GM19240 (cell line): ENCODE data around the gene P2RX5.

Experiments used
- DNase-seq: peaks from one replicate; pipeline ENCODE4 v3.0.0; 2011; ENCODE audit warnings: low spot score; ENCODE audit not compliant: insufficient read length

Gene P2RX5

DNA sequence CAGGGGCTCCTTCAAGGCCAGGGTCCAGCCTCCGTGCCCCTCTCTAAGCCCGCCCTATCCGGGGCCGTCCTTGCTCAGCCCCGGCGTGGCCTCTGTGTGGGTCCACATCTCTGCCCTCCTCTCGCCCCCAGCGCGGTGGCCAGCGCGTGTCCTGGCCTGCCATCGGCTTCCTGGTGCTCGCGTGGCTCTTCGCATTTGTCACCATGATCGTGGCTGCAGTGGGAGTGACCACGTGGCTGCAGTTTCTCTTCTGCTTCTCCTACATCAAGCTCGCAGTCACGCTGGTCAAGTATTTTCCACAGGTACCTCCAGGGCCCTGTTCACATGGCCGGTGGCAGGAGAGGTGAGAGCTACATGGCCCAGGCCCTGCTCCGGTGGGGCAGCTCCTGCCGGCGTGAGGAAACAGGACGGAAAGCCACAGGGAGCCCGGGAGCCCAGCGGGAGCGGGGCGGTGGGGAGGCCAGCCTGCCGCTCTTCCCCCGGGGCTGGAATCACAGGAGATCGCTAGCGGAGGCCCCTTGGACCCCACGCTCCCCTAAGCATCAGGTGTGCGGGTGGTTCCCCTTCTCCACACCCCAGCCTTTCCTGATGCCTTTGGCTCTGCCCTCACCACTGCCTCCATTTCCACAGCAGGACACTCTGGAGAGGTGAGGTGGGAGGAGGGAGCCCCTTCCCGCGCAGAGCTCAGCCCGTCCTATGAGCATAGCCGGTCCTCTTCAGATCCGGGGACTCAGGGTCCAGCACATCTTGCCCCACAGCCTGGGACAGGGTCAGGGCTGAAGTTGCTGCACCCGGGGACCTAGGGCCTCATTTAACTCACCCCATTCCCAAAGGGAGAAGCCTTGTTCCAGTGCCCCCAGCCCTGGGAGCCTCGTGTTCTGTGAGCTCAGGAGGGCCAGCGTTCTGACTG, 37.8 kb downstream of the P2RX5 start:
- DNase-seq: no peak

DNA sequence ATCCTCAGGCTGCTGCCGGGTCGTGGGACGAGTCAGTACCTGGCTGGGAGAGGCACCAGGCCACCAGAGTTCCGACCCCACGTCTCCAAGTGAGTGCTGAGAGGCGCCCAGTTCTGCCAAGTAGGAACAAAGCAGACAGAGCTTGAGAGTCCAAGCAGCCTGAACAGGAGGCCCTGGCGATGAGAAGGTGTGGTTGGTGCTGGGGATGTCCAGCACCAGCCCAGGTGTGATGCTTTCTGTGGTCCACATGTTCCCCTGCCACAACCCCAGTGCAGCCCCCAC, 38.4 kb downstream of the P2RX5 start:
- no peak for DNase-seq

DNA sequence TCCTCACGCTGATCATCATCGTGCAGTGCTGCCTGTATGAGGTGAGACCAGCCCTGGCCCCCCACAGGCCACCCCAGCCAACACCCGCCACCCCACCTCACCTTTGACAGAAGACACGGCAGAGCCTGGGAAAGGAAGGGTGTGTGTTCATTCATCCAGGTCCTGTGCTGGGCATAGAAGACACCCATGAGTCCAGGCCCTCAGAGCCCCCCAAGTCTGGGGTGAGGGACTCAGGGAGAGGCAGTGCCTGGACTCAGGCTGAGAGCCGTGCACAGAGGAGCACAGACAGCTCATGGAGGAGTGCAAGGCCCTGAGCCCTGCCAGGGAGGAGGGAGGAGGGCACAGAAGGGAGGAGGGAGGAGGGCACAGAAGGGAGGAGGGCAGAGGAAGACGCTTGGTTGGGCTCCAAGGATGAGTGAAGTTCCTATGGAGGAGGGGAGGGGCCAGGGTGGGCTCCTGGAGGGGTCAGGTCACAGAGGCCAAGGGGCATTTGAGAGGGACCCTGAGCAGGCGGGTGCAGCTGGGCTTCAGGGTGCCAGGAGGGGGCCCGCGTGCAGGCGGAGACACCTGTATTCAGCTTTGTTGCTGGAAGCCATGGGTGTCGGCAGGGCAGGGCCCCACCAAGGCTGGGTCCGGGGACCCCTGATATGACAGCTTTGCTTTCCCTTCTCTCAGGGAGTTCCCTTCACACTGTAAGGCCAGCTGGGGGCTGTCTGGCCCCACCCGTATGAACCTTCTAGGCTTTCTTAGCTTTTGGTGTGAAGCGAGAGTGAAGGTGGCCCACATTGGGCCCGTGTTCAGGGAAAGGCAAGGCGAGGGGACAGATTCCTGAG, 39.0 kb downstream of the P2RX5 start:
- no peak for DNase-seq

DNA sequence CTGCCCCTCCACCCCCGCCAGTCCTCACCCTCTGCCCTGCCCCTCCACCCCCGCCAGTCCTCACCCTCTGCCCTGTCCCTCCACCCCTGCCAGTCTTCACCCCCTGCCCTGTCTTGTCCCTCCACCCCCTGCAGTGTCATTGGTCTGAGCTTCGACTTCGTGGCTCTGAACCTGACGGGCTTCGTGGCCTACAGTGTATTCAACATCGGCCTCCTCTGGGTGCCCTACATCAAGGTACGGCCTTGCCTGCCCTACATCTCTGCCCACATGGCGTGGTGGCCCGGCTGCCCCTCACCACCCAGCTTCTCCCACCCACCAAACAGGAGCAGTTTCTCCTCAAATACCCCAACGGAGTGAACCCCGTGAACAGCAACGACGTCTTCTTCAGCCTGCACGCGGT, 39.6 kb downstream of the P2RX5 start:
- DNase-seq: no peak

DNA sequence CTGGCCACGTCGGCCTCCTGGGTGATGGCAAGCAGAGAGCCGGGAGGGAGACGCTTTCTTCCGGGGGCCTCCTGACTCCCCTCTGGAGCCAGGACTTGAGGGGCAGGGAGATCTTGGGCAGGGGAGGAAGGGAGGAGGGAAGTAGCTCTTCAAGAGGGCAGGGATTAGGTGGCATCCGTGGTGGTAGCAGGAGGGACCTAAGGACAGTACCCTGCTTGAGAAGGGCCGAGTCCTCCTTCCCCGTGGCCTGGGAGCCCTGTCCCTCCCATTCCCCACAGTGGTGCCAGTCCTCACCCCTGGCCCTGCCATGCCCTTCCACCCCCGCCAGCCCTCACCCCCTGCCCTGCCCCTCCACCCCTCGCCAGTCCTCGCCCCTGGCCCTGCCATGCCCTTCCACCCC, 40.2 kb downstream of the P2RX5 start:
- DNase-seq: no peak

DNA sequence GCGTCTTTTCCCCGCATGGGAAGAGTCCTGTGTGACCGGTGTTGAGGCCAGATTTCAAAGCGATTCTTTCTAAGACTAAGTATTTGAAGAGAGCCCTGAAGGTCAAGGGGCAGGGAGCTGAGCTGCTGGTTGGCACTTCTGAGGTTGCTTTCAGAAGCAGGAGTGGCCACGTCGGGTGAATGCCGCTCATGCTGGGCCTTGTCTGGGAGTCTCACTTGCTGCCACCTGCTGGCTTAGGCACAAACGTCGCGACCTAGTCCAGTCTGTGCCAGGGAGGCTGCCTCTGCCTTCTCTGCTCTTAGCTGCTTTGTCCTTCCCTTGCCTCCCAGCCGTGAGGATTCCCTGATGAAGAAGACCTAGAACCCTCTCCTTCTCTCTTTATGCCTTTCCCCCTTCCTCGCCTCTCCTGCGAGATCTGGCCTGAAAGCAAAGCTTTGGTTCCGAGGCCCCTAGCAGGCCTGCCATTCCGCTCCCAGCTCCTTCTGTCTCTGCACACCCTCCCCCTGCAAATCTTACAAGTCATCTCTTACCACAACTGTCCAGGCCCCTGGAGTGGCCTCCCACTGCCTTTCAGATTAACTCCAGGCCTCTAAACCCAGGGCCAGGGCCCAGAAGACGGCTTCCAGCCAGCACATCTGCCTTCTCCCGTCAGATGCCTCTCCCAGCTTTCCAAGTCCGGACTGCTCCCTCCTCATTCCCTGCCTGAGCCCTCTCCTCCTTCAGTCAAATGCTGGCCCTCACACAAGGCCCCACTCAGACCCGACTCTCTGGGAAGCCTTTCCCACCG, 48.0 kb downstream of the P2RX5 start:
- DNase-seq: peak; percentile 32

DNA sequence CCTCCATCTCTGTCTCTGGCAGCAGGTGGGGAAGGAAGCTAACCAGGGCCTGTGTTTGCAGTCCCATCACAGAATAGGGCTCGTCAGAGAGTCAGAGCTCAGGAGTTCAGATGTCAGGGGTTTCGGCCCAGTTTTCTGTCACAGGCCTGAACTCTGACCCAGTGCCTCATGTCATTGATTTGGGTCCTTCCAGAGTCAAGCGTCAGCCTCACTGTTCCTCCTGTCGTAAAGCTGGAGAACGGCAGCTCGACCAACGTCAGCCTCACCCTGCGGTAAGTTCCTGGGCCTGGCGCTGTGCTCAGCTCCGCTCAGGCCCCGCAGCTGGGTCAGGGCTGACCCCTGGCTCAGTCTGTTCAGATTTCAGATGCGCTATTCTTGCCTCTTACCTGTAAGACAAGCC, 48.7 kb downstream of the P2RX5 start:
- DNase-seq: no peak

DNA sequence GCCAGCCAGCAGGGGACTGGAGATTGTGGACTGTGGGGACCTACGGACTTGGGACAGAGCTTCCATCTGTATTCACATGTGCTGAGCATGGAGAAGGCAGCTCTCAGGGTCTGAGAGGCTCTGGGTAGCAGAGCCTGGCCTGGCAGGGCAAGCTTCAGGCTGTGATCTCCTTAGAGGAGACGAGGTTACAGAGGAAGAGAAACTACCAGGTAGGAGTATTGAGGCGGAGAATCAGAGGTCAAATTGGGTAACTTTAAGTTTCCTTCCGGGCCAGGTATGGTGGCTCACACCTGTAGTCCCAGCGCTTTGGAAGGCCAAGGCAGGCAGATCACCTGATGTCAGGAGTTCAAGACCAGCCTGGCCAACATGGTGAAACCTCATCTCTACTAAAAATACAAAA, 50.6 kb downstream of the P2RX5 start:
- no peak for DNase-seq

DNA sequence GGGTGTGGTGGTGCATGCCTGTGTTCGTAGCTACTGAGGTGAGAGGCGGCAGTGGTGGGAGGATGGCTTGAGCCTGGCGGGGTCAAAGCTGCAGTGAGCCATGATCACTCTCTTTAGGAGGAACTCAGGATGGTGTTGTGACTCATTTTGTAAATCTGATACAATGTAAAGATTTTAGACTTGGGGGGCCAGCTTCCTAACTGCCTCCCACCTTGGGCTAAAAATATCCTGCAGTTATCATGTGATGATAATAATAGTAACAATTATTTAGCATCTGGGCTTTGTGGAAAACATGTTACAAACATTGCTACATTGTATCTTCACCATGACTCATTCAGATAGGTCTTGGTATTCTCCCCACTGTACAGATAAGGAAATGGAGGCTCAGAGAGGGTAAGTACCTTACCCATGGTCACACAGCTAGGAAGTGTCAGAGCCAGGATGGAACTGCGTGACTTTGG, 52.0 kb downstream of the P2RX5 start:
- no peak for DNase-seq

DNA sequence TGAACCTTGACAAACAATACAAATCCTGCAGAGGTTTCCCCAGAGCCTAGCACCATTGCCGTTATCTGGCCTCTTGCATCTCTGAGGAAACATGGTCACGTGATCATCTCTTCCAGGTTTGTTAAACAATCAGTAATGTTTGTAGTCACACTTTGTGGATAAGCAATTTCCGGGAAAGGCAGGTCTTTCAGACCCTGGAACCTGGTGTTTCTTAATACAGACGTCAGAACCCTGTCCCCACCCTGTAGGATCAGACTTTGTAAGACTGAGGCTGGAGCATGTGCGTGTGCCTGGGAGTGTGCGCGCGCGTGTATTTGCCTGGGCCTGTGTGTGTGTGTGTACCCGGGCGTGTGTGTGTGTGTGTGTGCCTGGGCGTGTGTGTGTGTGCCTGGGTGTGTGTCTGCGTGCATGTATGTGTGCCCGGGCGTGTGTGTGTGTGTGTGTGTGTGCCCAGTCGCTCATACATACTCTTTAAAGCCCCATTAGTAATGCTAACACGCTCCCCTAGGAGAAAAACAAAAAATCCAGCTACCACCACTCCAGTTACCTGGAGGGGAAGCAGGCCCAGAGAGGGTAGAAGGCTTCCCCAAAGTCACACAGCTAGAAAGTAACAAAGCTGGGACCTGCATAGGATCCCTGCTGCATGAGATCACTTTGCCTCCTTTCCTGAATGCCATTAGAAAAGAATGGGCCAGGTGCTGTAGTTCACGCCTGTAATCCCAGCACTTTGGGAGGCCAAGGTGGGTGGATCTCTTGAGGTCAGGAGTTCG, 54.1 kb downstream of the P2RX5 start:
- DNase-seq: no peak

DNA sequence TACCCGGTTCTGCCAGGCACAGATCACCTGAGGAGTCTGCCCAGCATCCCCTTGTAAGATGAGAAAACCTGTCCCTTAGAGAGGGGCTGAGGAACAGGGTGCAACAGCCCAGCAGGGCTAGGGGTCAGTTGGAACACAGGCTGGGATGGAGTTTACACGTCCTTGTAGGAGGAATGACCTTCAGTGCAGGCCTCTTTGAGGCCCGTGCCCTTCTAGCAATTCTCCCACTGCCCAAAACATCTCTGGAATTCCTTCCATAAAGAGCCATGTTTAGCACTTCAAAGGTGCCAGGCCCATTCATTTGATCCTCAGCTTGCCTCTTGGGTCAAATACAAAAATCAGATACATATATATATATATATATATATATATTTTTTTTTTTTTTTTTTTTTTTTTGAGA, 54.9 kb downstream of the P2RX5 start:
- DNase-seq: no peak

DNA sequence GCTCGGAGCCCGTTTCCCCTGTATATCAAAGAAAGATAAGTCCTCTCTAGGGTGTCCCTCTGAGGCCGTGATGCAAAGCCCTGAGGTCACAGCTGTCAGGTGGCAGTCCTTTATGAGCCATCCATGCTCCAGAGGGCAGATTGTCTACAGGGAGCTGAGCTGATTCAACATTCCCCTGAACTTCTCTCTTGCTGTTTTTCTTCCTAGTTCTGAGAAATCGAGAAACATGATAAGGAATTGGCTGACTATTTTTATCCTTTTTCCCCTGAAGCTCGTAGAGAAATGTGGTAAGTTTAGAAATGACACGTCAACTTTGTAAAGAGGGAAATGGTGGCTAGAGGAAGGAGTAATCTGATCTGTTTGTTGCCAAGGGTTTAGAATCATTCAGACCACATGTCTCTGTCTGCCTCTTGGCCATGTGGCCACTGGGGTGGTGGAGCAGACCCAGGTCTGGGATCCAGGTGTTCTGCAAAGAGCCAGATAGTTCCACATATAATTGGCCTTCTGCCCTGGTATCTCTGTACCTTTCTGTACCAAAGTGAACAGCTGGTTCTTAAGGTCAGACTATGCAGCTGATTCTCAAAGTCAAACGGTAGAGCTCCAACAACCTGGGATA, 55.9 kb downstream of the P2RX5 start:
- DNase-seq: no peak

DNA sequence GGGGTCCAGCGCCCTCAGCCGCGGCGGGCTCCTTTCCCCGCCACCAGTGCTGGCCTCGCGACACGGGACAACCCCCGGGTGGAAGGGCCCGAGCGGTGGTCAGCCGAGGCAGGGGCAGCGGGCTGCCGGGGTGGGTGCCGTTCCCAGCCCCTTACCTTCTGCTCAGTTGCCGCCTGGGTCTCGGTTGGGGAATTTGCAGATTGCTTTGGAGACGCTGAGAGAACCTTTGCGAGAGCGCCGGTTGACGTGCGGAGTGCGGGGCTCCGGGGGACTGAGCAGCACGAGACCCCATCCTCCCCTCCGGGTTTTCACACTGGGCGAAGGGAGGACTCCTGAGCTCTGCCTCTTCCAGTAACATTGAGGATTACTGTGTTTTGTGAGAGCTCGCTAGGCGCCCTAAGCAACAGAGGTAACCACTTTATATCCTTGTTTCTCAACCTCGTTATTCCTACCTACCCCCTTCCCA, 59.0 kb downstream of the P2RX5 start:
- DNase-seq: no peak

DNA sequence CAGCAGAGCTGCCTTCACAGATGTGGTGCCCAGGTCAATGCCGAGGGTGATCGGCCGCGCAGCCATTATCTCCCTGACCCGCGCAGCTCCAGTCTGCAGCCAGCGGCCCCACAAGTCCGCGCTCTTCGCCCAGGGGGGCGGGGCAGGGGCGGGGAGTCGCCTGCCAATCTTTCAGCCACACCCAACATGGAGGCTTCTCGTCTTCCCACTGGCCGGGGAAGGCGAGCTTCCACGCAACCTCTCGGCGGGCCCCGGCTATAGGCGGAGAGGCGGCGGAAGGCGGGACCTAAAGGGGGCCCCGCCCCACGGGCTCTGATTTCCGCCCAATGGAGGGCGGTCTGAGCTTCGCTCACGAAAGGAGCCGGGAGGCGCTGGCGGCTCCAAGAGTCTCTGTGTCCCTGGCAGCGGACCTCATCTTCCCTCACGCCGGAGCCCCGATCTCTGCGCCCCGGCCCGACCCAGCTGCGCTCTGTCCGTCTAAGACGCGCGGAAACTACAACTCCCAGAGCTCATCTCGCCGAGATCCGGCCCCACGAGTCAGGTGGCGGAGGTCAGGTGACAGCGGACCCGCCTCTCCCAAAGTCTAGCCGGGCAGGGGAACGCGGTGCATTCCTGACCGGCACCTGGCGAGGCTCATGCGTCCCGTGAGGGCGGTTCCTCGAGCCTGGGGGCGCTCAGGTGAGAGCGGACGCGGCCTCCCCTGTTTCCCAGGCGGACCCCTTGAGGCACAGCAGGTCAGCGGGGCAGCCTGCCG, 59.6 kb downstream of the P2RX5 start, which contains the start of the genes CTNS and SHPK:
CTNS (plus strand) TSS at position 607 of the 754 bp plus-strand sequence. CDS start 3,447 bp downstream, outside the sequence.
SHPK (minus strand) TSS at position 97 of the 754 bp plus-strand sequence; CDS start at position 66, 31 bp downstream.
- DNase-seq: peak; percentile 97

DNA sequence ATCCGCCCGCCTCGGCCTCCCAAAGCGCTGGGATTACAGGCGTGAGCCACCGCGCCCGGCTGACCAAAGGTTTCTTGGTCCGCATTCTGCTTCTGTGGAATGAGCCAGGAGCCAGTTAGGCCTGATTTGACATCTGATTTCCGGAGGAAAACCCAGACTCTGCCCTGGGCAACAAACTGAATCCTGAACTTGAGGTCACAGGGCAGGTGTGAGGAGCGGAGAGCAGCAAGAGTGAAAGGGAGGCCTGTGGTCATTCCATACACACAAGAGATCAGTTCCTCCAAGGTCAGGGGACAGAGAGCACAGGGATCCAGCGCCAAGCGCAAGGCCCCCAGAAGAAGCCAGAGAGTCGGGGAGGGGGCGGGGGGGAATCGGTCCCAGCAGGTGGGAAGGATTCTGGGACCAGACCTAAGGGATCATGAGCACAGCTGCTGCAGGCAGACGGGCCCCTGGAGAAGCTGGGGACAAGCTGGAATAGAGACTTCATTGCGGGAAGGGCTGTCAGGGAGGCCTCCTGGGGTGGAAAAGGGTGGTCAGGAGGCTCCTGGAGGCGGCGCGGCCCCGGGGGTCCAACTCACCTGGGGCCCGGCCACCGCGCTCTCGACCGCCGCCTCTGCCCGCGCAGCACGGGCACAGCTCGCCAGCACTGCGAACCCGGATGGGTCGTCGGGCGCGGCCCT, 60.3 kb downstream of the P2RX5 start:
- DNase-seq: no peak

DNA sequence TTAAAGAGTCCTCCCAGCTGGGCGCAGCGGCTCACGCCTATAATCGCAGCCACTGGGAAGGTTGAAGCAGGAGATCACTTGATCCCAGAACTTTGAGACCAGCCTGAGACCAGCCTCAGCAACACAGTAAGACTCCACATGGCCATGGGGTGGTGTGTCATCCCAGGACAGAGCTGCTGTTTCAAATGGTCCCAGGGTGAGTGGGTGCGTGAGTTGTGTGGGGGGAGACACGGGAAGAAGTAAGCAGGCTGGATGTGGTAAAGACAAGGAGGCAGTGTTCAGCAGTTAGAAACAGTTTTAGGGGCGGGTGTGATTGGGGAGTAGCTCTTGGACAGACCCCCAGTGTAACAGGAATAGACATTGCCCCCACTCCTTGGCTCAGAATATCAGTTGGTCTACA, 63.7 kb downstream of the P2RX5 start:
- DNase-seq: no peak

DNA sequence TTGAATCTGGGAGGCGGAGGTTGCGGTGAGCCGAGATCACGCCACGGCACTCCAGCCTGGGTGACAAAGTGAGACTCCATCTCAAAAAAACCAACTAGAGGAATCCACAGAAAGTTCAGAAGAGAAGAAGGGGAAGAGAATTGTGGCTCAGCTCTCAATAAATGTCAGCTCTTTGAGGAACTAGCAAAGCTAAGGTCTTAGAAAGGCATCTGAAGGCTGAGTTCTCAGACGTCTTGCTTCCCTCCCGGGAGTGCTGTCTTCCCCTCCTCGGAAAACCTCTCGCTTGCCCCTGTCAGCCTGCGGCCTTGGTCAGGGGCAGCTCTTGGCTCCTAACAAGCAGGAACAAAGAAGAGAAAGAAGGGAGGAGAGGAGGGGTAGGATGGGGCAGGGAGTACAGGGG, 65.2 kb downstream of the P2RX5 start:
- no peak for DNase-seq

DNA sequence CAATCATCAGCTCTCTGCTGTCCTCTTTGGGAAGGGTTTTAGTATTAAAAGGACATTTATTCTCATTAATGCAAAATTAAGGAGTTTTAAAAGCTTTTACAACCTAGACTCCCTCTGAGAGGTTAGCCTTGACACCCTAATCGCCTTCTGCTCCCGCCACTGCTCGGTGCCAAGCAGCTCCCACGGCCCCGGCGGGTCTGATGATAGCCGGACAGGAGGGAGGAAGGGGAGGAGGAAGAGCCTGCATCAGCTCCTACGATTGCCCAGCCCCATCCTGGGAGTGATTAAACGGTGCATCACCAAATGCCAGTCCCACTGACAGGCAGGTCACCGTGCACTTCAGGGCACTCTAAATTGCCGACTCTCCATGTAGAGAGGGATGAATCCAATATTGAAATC, 68.2 kb downstream of the P2RX5 start:
- no peak for DNase-seq
